Endodermal cell (in vitro differentiated cells): ENCODE measurements around the gene SAFB2. TPM values are rescaled to one million over a fixed set of nuclear protein-coding genes. Genes with fewer than 3 reads are reported as not detected.

Experiments used
- DNase-seq: peaks from one replicate; pipeline ENCODE4 v3.0.0-alpha.2; 2017
- H3K27ac ChIP-seq: 2 replicates; pipeline ENCODE4 v1.5.1; 2013; ENCODE audit warnings: mild to moderate bottlenecking, low read depth, low read length, moderate library complexity
- H3K27me3 ChIP-seq: 2 replicates; pipeline ENCODE4 v1.6.1; 2013; ENCODE audit warnings: mild to moderate bottlenecking, low read length, moderate library complexity; ENCODE audit not compliant: insufficient read depth, control insufficient read depth, poor library complexity, severe bottlenecking
- H3K36me3 ChIP-seq: 2 replicates; pipeline ENCODE4 v1.7.0; 2013; ENCODE audit warnings: mild to moderate bottlenecking, low read length, moderate library complexity; ENCODE audit not compliant: control insufficient read depth, insufficient read depth
- H3K4me1 ChIP-seq: one replicate; pipeline ENCODE4 v1.7.0; 2013; ENCODE audit warnings: low read length; ENCODE audit not compliant: control insufficient read depth, insufficient read depth
- H3K4me3 ChIP-seq: 2 replicates; pipeline ENCODE4 v1.5.1; 2013; ENCODE audit warnings: mild to moderate bottlenecking, low read length, moderate library complexity
- H3K9ac ChIP-seq: 2 replicates; pipeline ENCODE4 v1.6.1; 2013; ENCODE audit warnings: mild to moderate bottlenecking, low read length, moderate library complexity; ENCODE audit not compliant: poor library complexity, severe bottlenecking; ENCODE audit errors: extremely low read depth
- H3K9me3 ChIP-seq: 2 replicates; pipeline ENCODE4 v1.6.1; 2013; ENCODE audit warnings: mild to moderate bottlenecking, low read length, moderate library complexity; ENCODE audit not compliant: control insufficient read depth
- H3K27ac Mint-ChIP-seq: 2 replicates; pipeline ENCODE4 v1.8.0; 2020; ENCODE audit warnings: mixed read lengths
- H3K27me3 Mint-ChIP-seq: 2 replicates; pipeline ENCODE4 v1.8.0; 2021; ENCODE audit warnings: mild to moderate bottlenecking, mixed read lengths; ENCODE audit not compliant: insufficient read depth
- H3K36me3 Mint-ChIP-seq: 2 replicates; pipeline ENCODE4 v1.8.0; 2020; ENCODE audit warnings: low read depth, mixed read lengths
- H3K4me1 Mint-ChIP-seq: 2 replicates; pipeline ENCODE4 v1.8.0; 2020; ENCODE audit warnings: mixed read lengths
- H3K4me3 Mint-ChIP-seq: 2 replicates; pipeline ENCODE4 v1.8.0; 2020; ENCODE audit warnings: mild to moderate bottlenecking, moderate library complexity, mixed read lengths
- H3K9me3 Mint-ChIP-seq: 2 replicates; pipeline ENCODE4 v1.8.0; 2020; ENCODE audit warnings: mild to moderate bottlenecking, mixed read lengths
- WGBS, 2 experiments: methylation state at CpG; one replicate each; pipeline versions ENCODE4 v1.1.5 to v1.1.7; 2013; ENCODE audit warnings: missing lambda C conversion rate in 2 of 2, mixed read lengths in 1 of 2; ENCODE audit not compliant: insufficient coverage in 1 of 2, insufficient read length in 1 of 2; 5-methylcytosine and 5-hydroxymethylcytosine counted together
- total RNA-seq, 2 donors: library from RNA; stranded (reverse); fragmentation: NEBNext Ultra II Directional in 1 of 2; extraction: Animal tissue kit (Norgen Biotek cat#: 25700) in 1 of 2; gene quantifications; 2 replicates in 1 of 2; 3 replicates in 1 of 2; pipeline ENCODE4 v1.2.1, GENCODE V29; 2021
- TF ChIP-seq, protein P1 (sequence below): fragments of 200-600 bp; sonication (generic); conservative IDR thresholded peaks from 2 replicates; pipeline ENCODE4 v1.5.0; 2021; ENCODE audit warnings: antibody characterized with exemption, mild to moderate bottlenecking

SAFB2 gene
- total RNA-seq, 2 donors from 2014 or later: 69.2 to 74.6 TPM

- peaks cover 28% of the 10 kb centered on the region for H3K27me3 Mint-ChIP-seq
- H3K27ac Mint-ChIP-seq: no peak overlapping the region
- no peak overlapping the region for H3K4me3 ChIP-seq
- no peaks in the 10 kb centered on the region for H3K36me3 Mint-ChIP-seq
- DNase-seq: no peak
- peaks cover 13% of the 10 kb centered on the region for H3K27me3 ChIP-seq
- no peaks in the 10 kb centered on the region for H3K9me3 Mint-ChIP-seq
- no peaks in the 10 kb centered on the region for H3K9me3 ChIP-seq
- WGBS, 2 experiments: 89 to 90% methylated on average over 3 of the region's 3 CpGs
- TF ChIP-seq, protein P1, sequence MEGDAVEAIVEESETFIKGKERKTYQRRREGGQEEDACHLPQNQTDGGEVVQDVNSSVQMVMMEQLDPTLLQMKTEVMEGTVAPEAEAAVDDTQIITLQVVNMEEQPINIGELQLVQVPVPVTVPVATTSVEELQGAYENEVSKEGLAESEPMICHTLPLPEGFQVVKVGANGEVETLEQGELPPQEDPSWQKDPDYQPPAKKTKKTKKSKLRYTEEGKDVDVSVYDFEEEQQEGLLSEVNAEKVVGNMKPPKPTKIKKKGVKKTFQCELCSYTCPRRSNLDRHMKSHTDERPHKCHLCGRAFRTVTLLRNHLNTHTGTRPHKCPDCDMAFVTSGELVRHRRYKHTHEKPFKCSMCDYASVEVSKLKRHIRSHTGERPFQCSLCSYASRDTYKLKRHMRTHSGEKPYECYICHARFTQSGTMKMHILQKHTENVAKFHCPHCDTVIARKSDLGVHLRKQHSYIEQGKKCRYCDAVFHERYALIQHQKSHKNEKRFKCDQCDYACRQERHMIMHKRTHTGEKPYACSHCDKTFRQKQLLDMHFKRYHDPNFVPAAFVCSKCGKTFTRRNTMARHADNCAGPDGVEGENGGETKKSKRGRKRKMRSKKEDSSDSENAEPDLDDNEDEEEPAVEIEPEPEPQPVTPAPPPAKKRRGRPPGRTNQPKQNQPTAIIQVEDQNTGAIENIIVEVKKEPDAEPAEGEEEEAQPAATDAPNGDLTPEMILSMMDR: no peak
- H3K4me3 Mint-ChIP-seq: no peak overlapping the region
- no peaks in the 10 kb centered on the region for H3K4me1 Mint-ChIP-seq
- no peaks in the 10 kb centered on the region for H3K36me3 ChIP-seq
- H3K4me1 ChIP-seq: no peaks in the 10 kb centered on the region
- no peak overlapping the region for H3K9ac ChIP-seq
- H3K27ac ChIP-seq: no peak overlapping the region
Observed at GRCh38 chr19:5571777-5572176, 50.8 kb downstream of the SAFB2 start.

DNA sequence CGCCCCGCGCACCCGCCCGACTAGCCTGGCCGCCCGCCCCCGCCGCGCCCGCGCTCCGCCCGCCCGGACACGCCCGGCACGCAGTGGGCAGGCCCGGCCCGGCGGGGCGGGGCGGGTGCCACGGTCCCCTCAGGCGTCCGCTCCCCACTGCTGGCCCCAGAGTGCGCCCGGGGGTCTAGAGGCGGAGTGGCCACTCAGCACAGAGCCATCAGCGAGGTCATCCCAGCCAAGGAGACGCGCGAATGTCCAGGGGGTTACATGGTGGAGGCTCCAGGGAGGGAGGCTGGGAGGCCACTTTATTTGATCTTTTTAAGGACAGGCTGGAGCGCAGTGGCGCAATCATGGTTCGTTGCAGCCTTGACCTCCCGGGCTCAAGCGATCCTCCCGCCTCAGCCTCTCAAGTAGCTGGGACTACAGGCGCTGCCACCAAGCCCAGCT lies 54.6 kb downstream of the SAFB2 start:
- no peaks in the 10 kb centered on the region for H3K9me3 ChIP-seq
- 26 to 74% methylated on average over 11 to 40 of the region's 40 CpGs for WGBS, 2 experiments
- H3K36me3 ChIP-seq: no peaks in the 10 kb centered on the region
- H3K4me3 ChIP-seq: no peak overlapping the region
- Mint-ChIP-seq H3K27me3 (peaks cover 32% of the 10 kb centered on the region), H3K4me1 (no peaks in the 10 kb centered on the region), H3K4me3 (no peak overlapping the region), H3K27ac (no peak overlapping the region), H3K36me3 (no peaks in the 10 kb centered on the region), H3K9me3 (no peaks in the 10 kb centered on the region)
- no peak for DNase-seq
- no peak overlapping the region for H3K9ac ChIP-seq
- no peaks in the 10 kb centered on the region for H3K4me1 ChIP-seq
- peaks cover 24% of the 10 kb centered on the region for H3K27me3 ChIP-seq
- H3K27ac ChIP-seq: no peak overlapping the region
- TF ChIP-seq, protein P1: no peak

- Mint-ChIP-seq H3K27ac (no peak within 1 kb of the TSS), H3K4me1 (no peaks in the 10 kb centered on the region), H3K9me3 (no peaks in the 10 kb centered on the region), H3K36me3 (no peaks in the 10 kb centered on the region), H3K27me3 (peaks cover 33% of the 10 kb centered on the region), H3K4me3 (no peak within 1 kb of the TSS)
- Histone ChIP-seq H3K4me3 (no peak within 1 kb of the TSS), H3K27ac (no peak within 1 kb of the TSS), H3K27me3 (peaks cover 24% of the 10 kb centered on the region), H3K4me1 (no peaks in the 10 kb centered on the region), H3K9me3 (no peaks in the 10 kb centered on the region), H3K9ac (no peak within 1 kb of the TSS), H3K36me3 (no peaks in the 10 kb centered on the region)
- TF ChIP-seq, protein P1: peak; percentile 73
- 9 to 44% methylated on average over 2 to 63 of the region's 63 CpGs for WGBS, 2 experiments
- peak; percentile 88 for DNase-seq
Observed at GRCh38 chr19:5567360-5567969, 55.1 kb downstream of the SAFB2 start, which contains the start of gene TINCR. TINCR (minus strand) TSS chr19:5567953.
